ENCODE measurements around the gene PCTP. TPM values are rescaled to one million over a fixed set of nuclear protein-coding genes. Genes with fewer than 3 reads are reported as not detected.

Gene PCTP
- total and polyA plus RNA-seq, 8 donors = 4.7 to 69.2 (median 22.6) TPM

GRCh38 chr17:55777471-55777971 is 26.7 kb downstream of the PCTP start:
- intact Hi-C loops (cut with DNase I; ENCODE audit: low total_unique reads) = no loop called here
- no peak for TF ChIP-seq POLR2A (IDR thresholded peaks at IDR 0.05)
- WGBS, 5 donors = 59 to 78% (median 76%) methylated on average over 2 of the region's 2 CpGs

GRCh38 chr17:55778389-55779118 is 27.7 kb downstream of the PCTP start:
- Histone ChIP-seq H3K4me3 (no peak overlapping the region), H3K27me3 (no peaks in the 10 kb centered on the region), H3K27ac (no peak overlapping the region), H3K9me3 (no peaks in the 10 kb centered on the region), H3K36me3 (peaks cover 18 to 55% (median 43%) of the 10 kb centered on the region in 4 donors), H3K4me1 (peaks cover 0 to 7% (median 0%) of the 10 kb centered on the region in 4 donors)
- DNase-seq = no peak
- TF ChIP-seq, protein P1, sequence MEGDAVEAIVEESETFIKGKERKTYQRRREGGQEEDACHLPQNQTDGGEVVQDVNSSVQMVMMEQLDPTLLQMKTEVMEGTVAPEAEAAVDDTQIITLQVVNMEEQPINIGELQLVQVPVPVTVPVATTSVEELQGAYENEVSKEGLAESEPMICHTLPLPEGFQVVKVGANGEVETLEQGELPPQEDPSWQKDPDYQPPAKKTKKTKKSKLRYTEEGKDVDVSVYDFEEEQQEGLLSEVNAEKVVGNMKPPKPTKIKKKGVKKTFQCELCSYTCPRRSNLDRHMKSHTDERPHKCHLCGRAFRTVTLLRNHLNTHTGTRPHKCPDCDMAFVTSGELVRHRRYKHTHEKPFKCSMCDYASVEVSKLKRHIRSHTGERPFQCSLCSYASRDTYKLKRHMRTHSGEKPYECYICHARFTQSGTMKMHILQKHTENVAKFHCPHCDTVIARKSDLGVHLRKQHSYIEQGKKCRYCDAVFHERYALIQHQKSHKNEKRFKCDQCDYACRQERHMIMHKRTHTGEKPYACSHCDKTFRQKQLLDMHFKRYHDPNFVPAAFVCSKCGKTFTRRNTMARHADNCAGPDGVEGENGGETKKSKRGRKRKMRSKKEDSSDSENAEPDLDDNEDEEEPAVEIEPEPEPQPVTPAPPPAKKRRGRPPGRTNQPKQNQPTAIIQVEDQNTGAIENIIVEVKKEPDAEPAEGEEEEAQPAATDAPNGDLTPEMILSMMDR (IDR thresholded peaks at IDR 0.05) = no peak
- TF ChIP-seq POLR2A (IDR thresholded peaks at IDR 0.05) (no peak), POLR2AphosphoS5 (IDR thresholded peaks at IDR 0.05) (no peak), EP300 (IDR thresholded peaks at IDR 0.05) (no peak)
- 82 to 93% (median 87%) methylated on average over 6 of the region's 6 CpGs for WGBS, 5 donors
- intact Hi-C loops (cut with DNase I; ENCODE audit: low total_unique reads) = no loop called here

More at GRCh38 chr17:55777471-55777971, 26.7 kb downstream of the PCTP start:
- H3K9me3 ChIP-seq = no peaks in the 10 kb centered on the region
- no peak overlapping the region for H3K27ac ChIP-seq
- no peaks in the 10 kb centered on the region for H3K27me3 ChIP-seq
- no peak overlapping the region for H3K4me3 ChIP-seq
- peaks cover 25 to 64% (median 53%) of the 10 kb centered on the region in 4 donors for H3K36me3 ChIP-seq
- DNase-seq = no peak
- H3K4me1 ChIP-seq = no peaks in the 10 kb centered on the region

GRCh38 chr17:55783684-55784245 is 32.9 kb downstream of the PCTP start:
- no peak overlapping the region for H3K4me3 ChIP-seq
- intact Hi-C loops (cut with DNase I; ENCODE audit: low total_unique reads) = no loop called here
- H3K4me1 ChIP-seq = peaks cover 0 to 15% (median 0%) of the 10 kb centered on the region in 4 donors
- H3K27me3 ChIP-seq = no peaks in the 10 kb centered on the region
- DNase-seq = peak; percentile 35 to 70
- no peaks in the 10 kb centered on the region for H3K9me3 ChIP-seq
- TF ChIP-seq, protein P1 (IDR thresholded peaks at IDR 0.05) = no peak
- TF ChIP-seq POLR2AphosphoS5 (IDR thresholded peaks at IDR 0.05) (peak; percentile 4 to 67 (median 41)), POLR2A (IDR thresholded peaks at IDR 0.05) (no peak), EP300 (IDR thresholded peaks at IDR 0.05) (no peak)
- H3K36me3 ChIP-seq = peaks cover 0 to 6% (median 3%) of the 10 kb centered on the region in 4 donors
- H3K27ac ChIP-seq = peak overlapping the region in 3 of 5 donors; percentile 34 to 64 (median 59)
- 52 to 74% (median 62%) methylated on average over 16 of the region's 16 CpGs for WGBS, 5 donors

DNA sequence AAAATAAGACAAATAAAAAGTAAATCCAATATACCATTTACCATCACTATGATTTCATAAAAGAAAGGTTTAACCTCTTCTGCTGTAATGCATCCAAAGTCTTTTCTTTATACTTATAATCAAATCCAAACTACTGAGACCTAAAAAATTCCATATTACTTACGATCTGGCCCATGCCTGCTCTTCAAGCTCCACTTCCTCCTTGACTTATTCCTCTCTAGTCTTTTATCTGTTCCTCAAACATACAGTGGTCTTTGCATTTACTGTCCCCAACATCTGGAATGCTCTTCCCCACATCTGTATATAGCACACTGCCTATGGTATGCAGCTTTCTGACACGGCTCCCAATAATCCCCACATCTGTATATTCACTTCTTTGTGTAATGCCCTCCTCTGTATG is 33.8 kb downstream of the PCTP start:
- intact Hi-C loops (cut with DNase I; ENCODE audit: low total_unique reads) = no loop called here
- no peak for DNase-seq
- H3K4me1 ChIP-seq = peaks cover 0 to 15% (median 0%) of the 10 kb centered on the region in 4 donors
- WGBS, 5 donors = 44 to 85% (median 75%) methylated on average over 2 of the region's 2 CpGs
- TF ChIP-seq, protein P1 (IDR thresholded peaks at IDR 0.05) = no peak
- TF ChIP-seq EP300 (IDR thresholded peaks at IDR 0.05) (no peak), POLR2A (IDR thresholded peaks at IDR 0.05) (no peak), POLR2AphosphoS5 (IDR thresholded peaks at IDR 0.05) (no peak)
- H3K4me3 ChIP-seq = no peak overlapping the region
- H3K27ac ChIP-seq = peak overlapping the region in 2 of 5 donors; percentile 59 to 64
- H3K9me3 ChIP-seq = no peaks in the 10 kb centered on the region
- peaks cover 0 to 1% (median 0%) of the 10 kb centered on the region in 4 donors for H3K36me3 ChIP-seq
- no peaks in the 10 kb centered on the region for H3K27me3 ChIP-seq

Measured in stomach (tissue), 9 donors.